ENCODE data around the gene FAIM.

- TF ChIP-seq CTCF (IDR thresholded peaks at IDR 0.05; ENCODE audit: low read length) (no peak), EZH2phosphoT487 (IDR thresholded peaks at IDR 0.05; ENCODE audit: low read length) (no peak), EZH2 (optimal IDR thresholded peaks at IDR 0.05; ENCODE audit: low read depth, low read length) (no peak)
Observed at GRCh38 chr3:138646513-138646912, 37.9 kb downstream of the FAIM start.

All from MM.1S (cell line).